HepG2 (cell line): ENCODE data around the gene SMARCC1. TPM values are rescaled to one million over a fixed set of nuclear protein-coding genes. Genes with fewer than 3 reads are reported as not detected.

ENCODE experiments used
- MYC ChIP-seq: sonication (generic); formaldehyde crosslinking; IDR thresholded peaks from 2 replicates; pipeline ENCODE4 v1.9.0; 2021; ENCODE audit warnings: missing genetic modification reagents, borderline replicate concordance
- ZNF337 ChIP-seq: sonication (generic); formaldehyde crosslinking; IDR thresholded peaks from 2 replicates; pipeline ENCODE4 v1.5.1; 2020; ENCODE audit warnings: missing genetic modification reagents, low read depth, mild to moderate bottlenecking, borderline replicate concordance
- ZNF451 ChIP-seq: sonication (generic); formaldehyde crosslinking; IDR thresholded peaks from 2 replicates; pipeline ENCODE4 v1.5.0; 2020; ENCODE audit warnings: mild to moderate bottlenecking, missing genetic modification reagents
- ZNF777 ChIP-seq: sonication (generic); formaldehyde crosslinking; IDR thresholded peaks from 2 replicates; pipeline ENCODE4 v1.4.0; 2020; ENCODE audit warnings: missing genetic modification reagents
- polyA plus RNA-seq, 8 experiments: library from polyadenylated mRNA; depleted of rRNA in 3 of 8; stranded (reverse) in 7 of 8; unstranded in 1 of 8; fragments of >200 nt; fragmentation: Illumina TruSeq in 4 of 8; extraction: Trizol in 4 of 8; gene quantifications; 2 replicates each; pipeline versions ENCODE4 v1.2.1 to v1.2.3, GENCODE V29; 2011 to 2016; ENCODE audit warnings: low read depth in 4 of 8, missing spikeins in 1 of 8, mixed read lengths in 1 of 8; ENCODE audit not compliant: insufficient read depth in 1 of 8
- total RNA-seq, 5 experiments: library from RNA; depleted of rRNA; stranded (reverse); fragments of >200 nt; fragmentation: Illumina TruSeq; extraction: Trizol; gene quantifications; 2 replicates each; pipeline ENCODE4 v1.2.3, GENCODE V29; 2016; ENCODE audit warnings: low read depth in 1 of 5
- TF ChIP-seq, protein P1 (sequence below): sonication (generic); formaldehyde crosslinking; IDR thresholded peaks from 2 replicates; pipeline ENCODE4 v1.5.0; 2020; ENCODE audit warnings: mild to moderate bottlenecking, missing genetic modification reagents, borderline replicate concordance
- TF ChIP-seq, protein P2 (sequence below): sonication (generic); formaldehyde crosslinking; IDR thresholded peaks from 2 replicates; pipeline ENCODE4 v1.5.1; 2020; ENCODE audit warnings: mild to moderate bottlenecking, missing genetic modification reagents

Gene SMARCC1
- total and polyA plus RNA-seq, 2 of the 13 experiments (the other 11 are each of a cell fraction or from before 2014, with no cell fraction given): 47.9 to 58.4 TPM

DNA sequence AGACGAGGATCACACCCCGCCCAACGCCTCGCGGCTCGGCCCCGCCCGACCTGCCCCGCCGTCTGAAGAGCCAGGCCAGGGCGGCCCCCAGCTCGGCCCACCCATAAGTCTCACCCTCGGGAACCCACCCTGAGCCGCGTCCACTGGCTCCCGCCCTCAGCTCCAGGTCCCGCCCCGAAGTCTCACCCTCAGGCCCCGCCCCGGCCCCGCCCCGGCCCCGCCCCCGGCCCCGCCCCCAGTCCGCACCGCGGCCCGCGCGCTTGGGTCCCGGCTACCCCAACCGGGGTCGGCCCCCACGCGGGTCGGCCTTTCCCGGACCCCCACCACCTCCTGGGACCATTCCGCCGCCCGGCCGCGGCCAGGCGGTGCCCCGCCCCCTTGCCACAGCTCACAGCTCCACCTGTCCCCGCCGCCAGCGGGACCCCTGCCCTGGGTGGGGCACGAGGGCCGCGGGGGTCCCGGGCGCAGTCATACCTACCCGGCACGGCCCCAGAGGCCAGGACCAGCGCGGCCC is 203.5 kb downstream of the SMARCC1 start (continued):
- TF ChIP-seq MYC (CRISPR knock-in tag) (no peak), ZNF337 (no peak), ZNF777 (peak; percentile 66), ZNF451 (CRISPR knock-in tag) (0 out of 2 replicates have a peak, but pooled peaks have one; percentile 8)
- TF ChIP-seq, protein P1, sequence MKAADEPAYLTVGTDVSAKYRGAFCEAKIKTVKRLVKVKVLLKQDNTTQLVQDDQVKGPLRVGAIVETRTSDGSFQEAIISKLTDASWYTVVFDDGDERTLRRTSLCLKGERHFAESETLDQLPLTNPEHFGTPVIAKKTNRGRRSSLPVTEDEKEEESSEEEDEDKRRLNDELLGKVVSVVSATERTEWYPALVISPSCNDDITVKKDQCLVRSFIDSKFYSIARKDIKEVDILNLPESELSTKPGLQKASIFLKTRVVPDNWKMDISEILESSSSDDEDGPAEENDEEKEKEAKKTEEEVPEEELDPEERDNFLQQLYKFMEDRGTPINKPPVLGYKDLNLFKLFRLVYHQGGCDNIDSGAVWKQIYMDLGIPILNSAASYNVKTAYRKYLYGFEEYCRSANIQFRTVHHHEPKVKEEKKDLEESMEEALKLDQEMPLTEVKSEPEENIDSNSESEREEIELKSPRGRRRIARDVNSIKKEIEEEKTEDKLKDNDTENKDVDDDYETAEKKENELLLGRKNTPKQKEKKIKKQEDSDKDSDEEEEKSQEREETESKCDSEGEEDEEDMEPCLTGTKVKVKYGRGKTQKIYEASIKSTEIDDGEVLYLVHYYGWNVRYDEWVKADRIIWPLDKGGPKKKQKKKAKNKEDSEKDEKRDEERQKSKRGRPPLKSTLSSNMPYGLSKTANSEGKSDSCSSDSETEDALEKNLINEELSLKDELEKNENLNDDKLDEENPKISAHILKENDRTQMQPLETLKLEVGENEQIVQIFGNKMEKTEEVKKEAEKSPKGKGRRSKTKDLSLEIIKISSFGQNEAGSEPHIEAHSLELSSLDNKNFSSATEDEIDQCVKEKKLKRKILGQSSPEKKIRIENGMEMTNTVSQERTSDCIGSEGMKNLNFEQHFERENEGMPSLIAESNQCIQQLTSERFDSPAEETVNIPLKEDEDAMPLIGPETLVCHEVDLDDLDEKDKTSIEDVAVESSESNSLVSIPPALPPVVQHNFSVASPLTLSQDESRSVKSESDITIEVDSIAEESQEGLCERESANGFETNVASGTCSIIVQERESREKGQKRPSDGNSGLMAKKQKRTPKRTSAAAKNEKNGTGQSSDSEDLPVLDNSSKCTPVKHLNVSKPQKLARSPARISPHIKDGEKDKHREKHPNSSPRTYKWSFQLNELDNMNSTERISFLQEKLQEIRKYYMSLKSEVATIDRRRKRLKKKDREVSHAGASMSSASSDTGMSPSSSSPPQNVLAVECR (CRISPR knock-in tag): peak; percentile 25; the same call in 1 of the 2 replicates
- TF ChIP-seq, protein P2, sequence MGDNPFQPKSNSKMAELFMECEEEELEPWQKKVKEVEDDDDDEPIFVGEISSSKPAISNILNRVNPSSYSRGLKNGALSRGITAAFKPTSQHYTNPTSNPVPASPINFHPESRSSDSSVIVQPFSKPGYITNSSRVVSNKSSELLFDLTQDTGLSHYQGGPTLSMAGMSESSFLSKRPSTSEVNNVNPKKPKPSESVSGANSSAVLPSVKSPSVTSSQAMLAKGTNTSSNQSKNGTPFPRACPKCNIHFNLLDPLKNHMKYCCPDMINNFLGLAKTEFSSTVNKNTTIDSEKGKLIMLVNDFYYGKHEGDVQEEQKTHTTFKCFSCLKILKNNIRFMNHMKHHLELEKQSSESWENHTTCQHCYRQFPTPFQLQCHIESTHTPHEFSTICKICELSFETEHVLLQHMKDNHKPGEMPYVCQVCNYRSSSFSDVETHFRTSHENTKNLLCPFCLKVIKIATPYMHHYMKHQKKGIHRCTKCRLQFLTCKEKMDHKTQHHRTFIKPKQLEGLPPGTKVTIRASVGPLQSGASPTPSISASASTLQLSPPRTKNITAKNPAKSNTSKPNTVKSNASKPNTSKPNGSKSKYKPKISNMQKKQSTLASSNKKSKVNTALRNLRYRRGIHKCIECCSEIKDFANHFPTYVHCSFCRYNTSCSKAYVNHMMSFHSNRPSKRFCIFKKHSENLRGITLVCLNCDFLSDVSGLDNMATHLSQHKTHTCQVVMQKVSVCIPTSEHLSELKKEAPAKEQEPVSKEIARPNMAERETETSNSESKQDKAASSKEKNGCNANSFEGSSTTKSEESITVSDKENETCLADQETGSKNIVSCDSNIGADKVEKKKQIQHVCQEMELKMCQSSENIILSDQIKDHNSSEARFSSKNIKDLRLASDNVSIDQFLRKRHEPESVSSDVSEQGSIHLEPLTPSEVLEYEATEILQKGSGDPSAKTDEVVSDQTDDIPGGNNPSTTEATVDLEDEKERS: no peak
